HEK293 (cell line): Measurements from ENCODE around the gene IGFBP7.

Source experiments
- ATF2 ChIP-seq: fragments of 450-650 bp; formaldehyde crosslinking; IDR thresholded peaks from 2 replicates; pipeline ENCODE4 v1.5.1; 2016; ENCODE audit warnings: missing biosample characterization, missing genetic modification characterization, low read depth
- KLF1 ChIP-seq: fragments of 450-650 bp; formaldehyde crosslinking; IDR thresholded peaks from 2 replicates; pipeline ENCODE4 v1.5.1; 2016; ENCODE audit warnings: missing biosample characterization, missing genetic modification characterization
- KLF10 ChIP-seq: fragments of 450-650 bp; IDR thresholded peaks from 2 replicates; pipeline ENCODE4 v1.5.1; 2018; ENCODE audit warnings: missing biosample characterization, mild to moderate bottlenecking, missing genetic modification characterization
- MZF1 ChIP-seq: fragments of 450-650 bp; formaldehyde crosslinking; IDR thresholded peaks from 2 replicates; pipeline ENCODE4 v1.5.1; 2017; ENCODE audit warnings: missing biosample characterization, missing genetic modification characterization, borderline replicate concordance
- OSR2 ChIP-seq: fragments of 450-650 bp; formaldehyde crosslinking; IDR thresholded peaks from 2 replicates; pipeline ENCODE4 v1.5.1; 2016; ENCODE audit warnings: missing biosample characterization, missing genetic modification characterization
- PRDM1 ChIP-seq: fragments of 450-650 bp; formaldehyde crosslinking; IDR thresholded peaks from 2 replicates; pipeline ENCODE4; 2016; ENCODE audit warnings: missing biosample characterization, missing genetic modification characterization
- PRDM10 ChIP-seq: fragments of 450-650 bp; formaldehyde crosslinking; IDR thresholded peaks from 2 replicates; pipeline ENCODE4 v1.5.1; 2016; ENCODE audit warnings: missing biosample characterization, missing genetic modification characterization
- YY1 ChIP-seq: fragments of 450-650 bp; formaldehyde crosslinking; IDR thresholded peaks from 2 replicates; pipeline ENCODE4 v1.5.1; 2018; ENCODE audit warnings: missing biosample characterization, missing genetic modification characterization
- ZBTB7A ChIP-seq: fragments of 450-650 bp; formaldehyde crosslinking; IDR thresholded peaks from 2 replicates; pipeline ENCODE4 v1.5.1; 2016; ENCODE audit warnings: low read depth, missing biosample characterization, missing genetic modification characterization
- ZBTB8A ChIP-seq: fragments of 450-650 bp; formaldehyde crosslinking; IDR thresholded peaks from 2 replicates; pipeline ENCODE4 v1.5.1; 2016; ENCODE audit warnings: missing biosample characterization, missing genetic modification characterization
- ZEB2 ChIP-seq: fragments of 450-650 bp; formaldehyde crosslinking; IDR thresholded peaks from 2 replicates; pipeline ENCODE4 v1.5.1; 2016; ENCODE audit warnings: missing biosample characterization, missing genetic modification characterization
- ZNF114 ChIP-seq: fragments of 450-650 bp; formaldehyde crosslinking; IDR thresholded peaks from 2 replicates; pipeline ENCODE4 v1.5.0; 2017; ENCODE audit warnings: missing biosample characterization, missing genetic modification characterization
- ZNF121 ChIP-seq: fragments of 450-650 bp; formaldehyde crosslinking; IDR thresholded peaks from 2 replicates; pipeline ENCODE4 v1.5.1; 2016; ENCODE audit warnings: missing biosample characterization, missing genetic modification characterization
- ZNF280D ChIP-seq: fragments of 450-650 bp; formaldehyde crosslinking; IDR thresholded peaks from 2 replicates; pipeline ENCODE4 v1.5.1; 2016; ENCODE audit warnings: missing biosample characterization, missing genetic modification characterization
- ZNF354C ChIP-seq: fragments of 450-650 bp; formaldehyde crosslinking; IDR thresholded peaks from 2 replicates; pipeline ENCODE4 v1.5.1; 2016; ENCODE audit warnings: missing biosample characterization, missing genetic modification characterization, low read depth, borderline replicate concordance
- ZNF37A ChIP-seq: fragments of 450-650 bp; IDR thresholded peaks from 2 replicates; pipeline ENCODE4 v1.5.1; 2018; ENCODE audit warnings: missing biosample characterization, missing genetic modification characterization
- ZNF391 ChIP-seq: fragments of 450-650 bp; formaldehyde crosslinking; IDR thresholded peaks from 2 replicates; pipeline ENCODE4 v1.5.1; 2016; ENCODE audit warnings: low read depth, missing biosample characterization, missing genetic modification characterization, borderline replicate concordance
- ZNF394 ChIP-seq: fragments of 450-650 bp; formaldehyde crosslinking; IDR thresholded peaks from 2 replicates; pipeline ENCODE4 v1.5.1; 2016; ENCODE audit warnings: missing biosample characterization, missing genetic modification characterization, mild to moderate bottlenecking, moderate library complexity, borderline replicate concordance
- ZNF426 ChIP-seq: fragments of 450-650 bp; formaldehyde crosslinking; IDR thresholded peaks from 2 replicates; pipeline ENCODE4 v1.5.1; 2017; ENCODE audit warnings: missing biosample characterization, missing genetic modification characterization, mild to moderate bottlenecking, inconsistent platforms, moderate library complexity
- ZNF544 ChIP-seq: fragments of 450-650 bp; formaldehyde crosslinking; IDR thresholded peaks from 2 replicates; pipeline ENCODE4 v1.5.0; 2017; ENCODE audit warnings: missing biosample characterization, missing genetic modification characterization
- ZNF549 ChIP-seq: fragments of 450-650 bp; IDR thresholded peaks from 2 replicates; pipeline ENCODE4 v1.5.1; 2018; ENCODE audit warnings: missing biosample characterization, missing genetic modification characterization, mild to moderate bottlenecking, inconsistent platforms, moderate library complexity
- ZNF558 ChIP-seq: fragments of 450-650 bp; formaldehyde crosslinking; IDR thresholded peaks from 2 replicates; pipeline ENCODE4 v1.5.1; 2016; ENCODE audit warnings: missing biosample characterization, missing genetic modification characterization
- ZNF707 ChIP-seq: fragments of 450-650 bp; formaldehyde crosslinking; IDR thresholded peaks from 2 replicates; pipeline ENCODE4 v1.5.1; 2016; ENCODE audit warnings: missing biosample characterization, missing genetic modification characterization
- ZNF76 ChIP-seq: fragments of 450-650 bp; formaldehyde crosslinking; IDR thresholded peaks from 2 replicates; pipeline ENCODE4; 2016; ENCODE audit warnings: low read depth, missing biosample characterization, missing genetic modification characterization, borderline replicate concordance
- ZNF777 ChIP-seq: fragments of 450-650 bp; formaldehyde crosslinking; IDR thresholded peaks from 2 replicates; pipeline ENCODE4 v1.5.1; 2017; ENCODE audit warnings: missing biosample characterization, missing genetic modification characterization, borderline replicate concordance
- ZNF792 ChIP-seq: fragments of 450-650 bp; formaldehyde crosslinking; IDR thresholded peaks from 2 replicates; pipeline ENCODE4 v1.5.1; 2016; ENCODE audit warnings: missing biosample characterization, missing genetic modification characterization
- ZSCAN16 ChIP-seq: fragments of 450-650 bp; formaldehyde crosslinking; IDR thresholded peaks from 2 replicates; pipeline ENCODE4 v1.5.1; 2016; ENCODE audit warnings: missing biosample characterization, missing genetic modification characterization
- TF ChIP-seq, protein P1 (sequence below): fragments of 450-650 bp; formaldehyde crosslinking; IDR thresholded peaks from 2 replicates; pipeline ENCODE4 v1.5.1; 2016; ENCODE audit warnings: missing biosample characterization, missing genetic modification characterization
- TF ChIP-seq, protein P2 (sequence below): fragments of 450-650 bp; formaldehyde crosslinking; IDR thresholded peaks from 2 replicates; pipeline ENCODE4 v1.5.1; 2016; ENCODE audit warnings: missing biosample characterization, missing genetic modification characterization
- TF ChIP-seq, protein P3 (sequence below): fragments of 450-650 bp; formaldehyde crosslinking; IDR thresholded peaks from 2 replicates; pipeline ENCODE4 v1.5.1; 2016; ENCODE audit warnings: missing biosample characterization, missing genetic modification characterization

The IGFBP7 gene

DNA sequence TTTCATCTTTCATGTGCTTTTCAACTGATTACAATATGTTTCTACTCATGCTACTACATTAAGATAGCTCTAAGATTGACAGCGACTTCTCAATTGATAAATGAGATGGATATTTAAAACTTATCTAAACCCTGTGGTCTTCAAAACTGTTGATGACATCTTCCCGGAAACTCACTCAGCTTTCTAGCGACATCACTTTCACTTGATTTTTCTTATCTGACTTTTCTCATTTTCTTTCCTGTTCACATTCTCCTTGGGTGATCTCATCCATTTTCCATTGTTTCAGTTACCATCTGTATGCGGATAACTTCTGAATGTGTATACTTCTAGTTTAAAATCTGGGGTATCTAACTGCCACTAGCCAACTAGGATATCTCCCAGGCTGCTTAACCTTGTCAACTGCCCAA lies 128.4 kb downstream of the IGFBP7 start (continued):
- TF ChIP-seq PRDM10 (tag by site-specific recombination) (no peak), OSR2 (tag by site-specific recombination) (no peak), ATF2 (tag by site-specific recombination) (peak; percentile 52), ZSCAN16 (tag by site-specific recombination) (no peak), ZNF558 (no peak), ZNF394 (tag by site-specific recombination) (no peak), ZNF426 (no peak), PRDM1 (tag by site-specific recombination) (peak; percentile 91), ZNF354C (tag by site-specific recombination) (no peak), KLF10 (tag by site-specific recombination) (no peak), ZNF121 (no peak), KLF1 (tag by site-specific recombination) (no peak), ZBTB7A (no peak), ZNF280D (tag by site-specific recombination) (no peak), ZNF114 (tag by site-specific recombination) (no peak), ZEB2 (tag by site-specific recombination) (0 out of 2 replicates have a peak, but pooled peaks have one; percentile 41), ZNF707 (tag by site-specific recombination) (no peak), YY1 (tag by site-specific recombination) (no peak), ZNF391 (tag by site-specific recombination) (no peak), ZNF37A (tag by site-specific recombination) (no peak), ZNF76 (tag by site-specific recombination) (no peak), ZNF544 (tag by site-specific recombination) (no peak), ZNF792 (tag by site-specific recombination) (no peak), ZNF777 (no peak), ZBTB8A (tag by site-specific recombination) (no peak), MZF1 (tag by site-specific recombination) (no peak), ZNF549 (tag by site-specific recombination) (no peak)
- TF ChIP-seq, protein P1, sequence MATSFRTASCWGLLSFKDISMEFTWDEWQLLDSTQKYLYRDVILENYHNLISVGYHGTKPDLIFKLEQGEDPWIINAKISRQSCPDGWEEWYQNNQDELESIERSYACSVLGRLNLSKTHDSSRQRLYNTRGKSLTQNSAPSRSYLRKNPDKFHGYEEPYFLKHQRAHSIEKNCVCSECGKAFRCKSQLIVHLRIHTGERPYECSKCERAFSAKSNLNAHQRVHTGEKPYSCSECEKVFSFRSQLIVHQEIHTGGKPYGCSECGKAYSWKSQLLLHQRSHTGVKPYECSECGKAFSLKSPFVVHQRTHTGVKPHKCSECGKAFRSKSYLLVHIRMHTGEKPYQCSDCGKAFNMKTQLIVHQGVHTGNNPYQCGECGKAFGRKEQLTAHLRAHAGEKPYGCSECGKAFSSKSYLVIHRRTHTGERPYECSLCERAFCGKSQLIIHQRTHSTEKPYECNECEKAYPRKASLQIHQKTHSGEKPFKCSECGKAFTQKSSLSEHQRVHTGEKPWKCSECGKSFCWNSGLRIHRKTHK, result no peak
- TF ChIP-seq, protein P2, sequence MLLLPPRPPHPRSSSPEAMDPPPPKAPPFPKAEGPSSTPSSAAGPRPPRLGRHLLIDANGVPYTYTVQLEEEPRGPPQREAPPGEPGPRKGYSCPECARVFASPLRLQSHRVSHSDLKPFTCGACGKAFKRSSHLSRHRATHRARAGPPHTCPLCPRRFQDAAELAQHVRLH (tag by site-specific recombination), result no peak
- TF ChIP-seq, protein P3, sequence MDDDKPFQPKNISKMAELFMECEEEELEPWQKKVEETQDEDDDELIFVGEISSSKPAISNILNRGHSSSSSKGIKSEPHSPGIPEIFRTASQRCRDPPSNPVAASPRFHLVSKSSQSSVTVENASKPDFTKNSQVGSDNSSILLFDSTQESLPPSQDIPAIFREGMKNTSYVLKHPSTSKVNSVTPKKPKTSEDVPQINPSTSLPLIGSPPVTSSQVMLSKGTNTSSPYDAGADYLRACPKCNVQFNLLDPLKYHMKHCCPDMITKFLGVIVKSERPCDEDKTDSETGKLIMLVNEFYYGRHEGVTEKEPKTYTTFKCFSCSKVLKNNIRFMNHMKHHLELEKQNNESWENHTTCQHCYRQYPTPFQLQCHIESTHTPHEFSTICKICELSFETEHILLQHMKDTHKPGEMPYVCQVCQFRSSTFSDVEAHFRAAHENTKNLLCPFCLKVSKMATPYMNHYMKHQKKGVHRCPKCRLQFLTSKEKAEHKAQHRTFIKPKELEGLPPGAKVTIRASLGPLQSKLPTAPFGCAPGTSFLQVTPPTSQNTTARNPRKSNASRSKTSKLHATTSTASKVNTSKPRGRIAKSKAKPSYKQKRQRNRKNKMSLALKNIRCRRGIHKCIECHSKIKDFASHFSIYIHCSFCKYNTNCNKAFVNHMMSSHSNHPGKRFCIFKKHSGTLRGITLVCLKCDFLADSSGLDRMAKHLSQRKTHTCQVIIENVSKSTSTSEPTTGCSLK (tag by site-specific recombination), result no peak
